Uterus (tissue), 2 donors: ENCODE measurements around the gene RNASEH2B.

Experiments
- CTCF ChIP-seq, 4 experiments: fragments of 200-600 bp in 2 of 4; fragments of 450-650 bp in 2 of 4; sonication (generic) in 2 of 4; IDR thresholded peaks; one replicate each; pipeline ENCODE4 v1.5.1; 2016 to 2019; ENCODE audit warnings: antibody characterized with exemption in 4 of 4, mild to moderate bottlenecking in 2 of 4, moderate library complexity in 1 of 4
- POLR2A ChIP-seq, 2 donors: fragments of 450-650 bp; IDR thresholded peaks; one replicate each; pipeline ENCODE4 v1.6.1; 2016; ENCODE audit warnings: antibody characterized with exemption in 2 of 2, mild to moderate bottlenecking in 1 of 2, moderate library complexity in 1 of 2

- TF ChIP-seq CTCF (IDR thresholded peaks at IDR 0.05) (no peak), POLR2A (IDR thresholded peaks at IDR 0.05) (no peak)
Observed at GRCh38 chr13:50889317-50889716, 20.3 kb upstream of the RNASEH2B start.
